ENCODE results near the gene PAX5. TPM values are rescaled to one million over a fixed set of nuclear protein-coding genes. Genes with fewer than 3 reads are reported as not detected.

PAX5 gene
- polyA plus RNA-seq, 1 experiment: not detected

DNA sequence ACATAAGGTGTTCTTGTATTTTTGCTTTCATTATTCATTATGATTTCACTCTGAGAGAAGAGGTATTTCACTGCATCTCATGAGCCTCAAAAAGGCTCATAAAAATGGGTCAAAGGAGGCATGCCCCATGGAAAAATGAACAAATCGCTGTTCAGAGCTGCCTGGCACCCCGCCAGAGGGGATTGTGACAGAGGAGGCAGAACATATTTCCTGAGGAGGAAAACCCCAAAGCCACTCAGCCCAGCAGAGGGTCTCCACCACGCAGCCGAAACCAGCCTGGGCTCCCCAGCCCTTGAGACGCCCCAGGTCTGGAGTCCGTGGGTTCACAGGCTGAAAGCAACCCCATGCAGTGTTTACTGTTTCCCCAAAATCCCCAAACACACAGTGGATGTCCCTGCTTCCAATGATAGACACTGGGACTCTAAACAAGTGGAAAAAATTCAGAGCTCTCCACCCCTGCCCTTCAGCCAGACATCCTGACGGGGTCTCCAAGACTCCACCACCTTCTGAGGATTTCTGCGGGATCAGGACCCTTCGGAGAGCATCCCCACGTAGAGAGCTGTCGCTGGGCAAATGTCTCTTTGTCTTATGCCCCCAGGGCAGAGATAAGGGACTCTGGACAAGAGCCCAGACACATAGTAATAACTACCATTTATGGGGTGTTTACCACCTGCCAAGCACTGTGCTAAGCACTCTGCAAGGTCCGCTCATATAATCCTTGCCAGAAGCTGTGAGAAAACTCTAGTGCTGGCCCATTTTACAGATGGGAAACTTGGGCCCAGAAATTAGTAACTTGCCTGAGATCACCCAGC lies 122.3 kb downstream of the PAX5 start:
- Histone ChIP-seq H3K36me3 (ENCODE audit: control insufficient read depth, insufficient read depth, low read length) (no peaks in the 10 kb centered on the region), H3K27me3 (ENCODE audit: control insufficient read depth, insufficient read depth, low read length) (peaks cover 17% of the 10 kb centered on the region), H3K4me3 (ENCODE audit: low read depth, low read length) (no peak overlapping the region)
- DNase-seq (ENCODE audit: low read depth): no peak
- POLR2A ChIA-PET: no interaction called here
- TF ChIP-seq, protein P1, sequence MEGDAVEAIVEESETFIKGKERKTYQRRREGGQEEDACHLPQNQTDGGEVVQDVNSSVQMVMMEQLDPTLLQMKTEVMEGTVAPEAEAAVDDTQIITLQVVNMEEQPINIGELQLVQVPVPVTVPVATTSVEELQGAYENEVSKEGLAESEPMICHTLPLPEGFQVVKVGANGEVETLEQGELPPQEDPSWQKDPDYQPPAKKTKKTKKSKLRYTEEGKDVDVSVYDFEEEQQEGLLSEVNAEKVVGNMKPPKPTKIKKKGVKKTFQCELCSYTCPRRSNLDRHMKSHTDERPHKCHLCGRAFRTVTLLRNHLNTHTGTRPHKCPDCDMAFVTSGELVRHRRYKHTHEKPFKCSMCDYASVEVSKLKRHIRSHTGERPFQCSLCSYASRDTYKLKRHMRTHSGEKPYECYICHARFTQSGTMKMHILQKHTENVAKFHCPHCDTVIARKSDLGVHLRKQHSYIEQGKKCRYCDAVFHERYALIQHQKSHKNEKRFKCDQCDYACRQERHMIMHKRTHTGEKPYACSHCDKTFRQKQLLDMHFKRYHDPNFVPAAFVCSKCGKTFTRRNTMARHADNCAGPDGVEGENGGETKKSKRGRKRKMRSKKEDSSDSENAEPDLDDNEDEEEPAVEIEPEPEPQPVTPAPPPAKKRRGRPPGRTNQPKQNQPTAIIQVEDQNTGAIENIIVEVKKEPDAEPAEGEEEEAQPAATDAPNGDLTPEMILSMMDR (IDR thresholded peaks at IDR 0.05; ENCODE audit: insufficient read depth, low read depth, low read length): no peak
- CTCF ChIA-PET: no interaction called here

GRCh38 chr9:36911037-36911436 lies 123.0 kb downstream of the PAX5 start:
- CTCF ChIA-PET: interaction anchor here (0.6 to 1.8 kb wide), 2 partner anchors 38 to 400 kb away, joined by 4 to 6 read pairs; no protein-coding TSS in a partner anchor
- H3K36me3 ChIP-seq (ENCODE audit: control insufficient read depth, insufficient read depth, low read length): no peaks in the 10 kb centered on the region
- TF ChIP-seq, protein P1 (IDR thresholded peaks at IDR 0.05; ENCODE audit: insufficient read depth, low read depth, low read length): no peak
- POLR2A ChIA-PET: no interaction called here
- H3K27me3 ChIP-seq (ENCODE audit: control insufficient read depth, insufficient read depth, low read length): peaks cover 22% of the 10 kb centered on the region
- DNase-seq (ENCODE audit: low read depth): no peak
- H3K4me3 ChIP-seq (ENCODE audit: low read depth, low read length): no peak overlapping the region

DNA sequence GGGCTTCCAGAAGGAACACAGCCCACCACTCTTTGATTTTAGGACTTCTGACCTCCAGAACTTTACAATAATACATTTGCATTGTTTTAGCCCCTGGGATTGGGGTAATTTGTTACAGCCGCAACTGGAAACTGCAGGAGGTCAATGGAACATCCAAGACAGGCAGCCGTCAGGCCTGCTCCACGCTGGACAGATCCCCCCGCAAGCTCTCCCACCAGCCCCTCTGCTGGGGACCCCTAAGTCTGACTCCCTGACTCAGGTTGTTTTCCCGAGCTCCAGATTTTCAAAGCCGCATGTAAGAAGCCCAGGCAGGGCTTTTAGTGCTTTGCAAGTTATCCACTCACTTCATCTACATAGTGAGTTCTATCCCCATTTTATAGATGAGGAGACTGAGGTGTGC lies 127.6 kb downstream of the PAX5 start:
- TF ChIP-seq, protein P1 (IDR thresholded peaks at IDR 0.05; ENCODE audit: insufficient read depth, low read depth, low read length): no peak
- ChIA-PET CTCF (interaction anchor here (1.2 kb wide), 1 partner anchor 33 kb away, joined by 3 read pairs; no protein-coding TSS in a partner anchor), POLR2A (no interaction called here)
- Histone ChIP-seq H3K36me3 (ENCODE audit: control insufficient read depth, insufficient read depth, low read length) (no peaks in the 10 kb centered on the region), H3K27me3 (ENCODE audit: control insufficient read depth, insufficient read depth, low read length) (peaks cover 41% of the 10 kb centered on the region), H3K4me3 (ENCODE audit: low read depth, low read length) (no peak overlapping the region)
- no peak for DNase-seq (ENCODE audit: low read depth)

DNA sequence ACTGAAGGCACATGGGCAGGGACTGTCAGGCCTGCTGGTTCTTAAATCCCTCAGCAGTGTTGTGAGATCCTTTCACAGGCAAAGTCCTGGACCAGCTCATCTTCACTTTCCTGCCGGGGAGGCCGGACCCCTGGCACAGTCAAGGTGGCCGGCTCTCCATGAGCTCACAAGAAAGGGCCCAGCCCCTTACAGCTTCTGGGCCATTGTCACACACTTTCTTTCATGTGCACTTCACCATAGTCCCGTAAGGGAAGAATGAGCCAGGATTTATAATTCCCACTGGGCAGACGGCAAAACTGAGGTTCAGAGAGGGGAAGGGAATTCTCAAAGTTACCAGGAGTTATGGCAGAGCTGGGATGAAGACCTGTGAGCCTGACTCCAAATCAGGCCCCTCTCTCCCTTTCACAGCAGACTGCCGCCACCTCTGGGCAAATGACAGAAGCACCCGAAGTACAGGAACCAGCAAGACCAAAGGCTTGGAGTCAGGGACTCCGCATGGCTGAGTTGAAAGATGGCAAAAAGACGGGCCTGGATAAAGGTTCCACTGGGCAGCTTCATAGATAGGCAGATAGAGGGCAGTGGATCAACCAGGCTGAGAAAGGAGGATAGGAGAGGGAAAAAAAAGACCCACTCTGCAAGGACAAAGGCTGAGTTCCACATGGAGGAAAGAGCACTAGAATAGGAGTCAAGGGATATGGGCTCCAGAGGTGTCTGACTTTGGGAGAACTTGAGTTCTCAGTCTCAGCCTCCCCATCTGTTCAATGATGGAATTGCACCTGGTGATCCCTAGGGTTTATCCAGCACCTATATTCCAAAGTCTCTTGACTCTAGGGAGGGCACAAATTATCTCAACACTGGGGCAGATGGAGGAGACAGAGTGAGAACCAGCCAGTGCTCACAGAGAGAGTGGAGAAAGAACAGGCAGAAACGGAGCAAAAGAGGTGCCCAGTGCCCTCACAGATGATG lies 128.7 kb downstream of the PAX5 start:
- TF ChIP-seq, protein P1 (IDR thresholded peaks at IDR 0.05; ENCODE audit: insufficient read depth, low read depth, low read length): no peak
- H3K27me3 ChIP-seq (ENCODE audit: control insufficient read depth, insufficient read depth, low read length): peaks cover 42% of the 10 kb centered on the region
- CTCF ChIA-PET: no interaction called here

More for the DNA sequence above, 128.7 kb downstream of the PAX5 start:
- no peak for DNase-seq (ENCODE audit: low read depth)
- no peak overlapping the region for H3K4me3 ChIP-seq (ENCODE audit: low read depth, low read length)
- no peaks in the 10 kb centered on the region for H3K36me3 ChIP-seq (ENCODE audit: control insufficient read depth, insufficient read depth, low read length)
- POLR2A ChIA-PET: no interaction called here

Measured in BJ (cell line).